Measurements from ENCODE around the gene CELF6.

The CELF6 gene

DNA sequence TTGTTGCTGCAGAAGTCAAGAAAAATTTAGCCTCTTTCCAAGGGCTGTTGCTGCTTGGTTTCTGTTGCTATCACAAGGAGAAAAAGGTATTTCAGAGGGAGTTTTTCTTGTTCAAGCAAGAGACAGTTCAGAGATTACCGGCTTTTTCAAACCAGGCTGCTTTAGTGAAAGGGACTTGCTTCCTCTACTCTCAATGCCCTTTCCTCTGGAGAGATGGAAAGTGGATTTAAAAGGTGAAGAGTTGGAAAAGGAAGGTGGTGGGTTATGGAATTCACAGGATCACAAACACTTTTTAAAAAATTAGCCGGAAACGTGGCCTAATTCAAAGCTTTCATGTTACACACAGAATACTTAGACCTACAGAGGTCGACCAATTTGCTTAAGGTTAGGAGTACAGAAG lies 48.7 kb downstream of the CELF6 start:
- no peak for DNase-seq

DNA sequence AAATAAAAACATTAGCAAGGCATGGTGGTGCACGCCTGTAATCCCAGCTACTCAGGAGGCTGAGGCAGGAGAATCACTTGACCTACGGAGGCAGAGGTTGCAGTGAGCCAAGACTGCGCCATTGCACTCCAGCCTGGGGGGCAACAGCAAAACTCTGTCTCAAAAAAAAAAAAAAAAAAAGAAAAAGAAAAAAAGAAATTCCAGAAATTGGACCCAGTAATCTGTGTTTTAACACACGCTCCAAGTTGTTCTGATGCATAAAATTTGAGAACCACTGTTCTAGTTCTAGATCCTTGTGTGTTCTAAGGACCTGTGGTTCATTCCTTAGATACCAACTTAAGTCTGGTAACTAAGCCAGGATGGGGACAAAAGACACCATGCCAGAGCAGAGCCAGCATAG lies 50.2 kb downstream of the CELF6 start:
- no peak for DNase-seq

DNA sequence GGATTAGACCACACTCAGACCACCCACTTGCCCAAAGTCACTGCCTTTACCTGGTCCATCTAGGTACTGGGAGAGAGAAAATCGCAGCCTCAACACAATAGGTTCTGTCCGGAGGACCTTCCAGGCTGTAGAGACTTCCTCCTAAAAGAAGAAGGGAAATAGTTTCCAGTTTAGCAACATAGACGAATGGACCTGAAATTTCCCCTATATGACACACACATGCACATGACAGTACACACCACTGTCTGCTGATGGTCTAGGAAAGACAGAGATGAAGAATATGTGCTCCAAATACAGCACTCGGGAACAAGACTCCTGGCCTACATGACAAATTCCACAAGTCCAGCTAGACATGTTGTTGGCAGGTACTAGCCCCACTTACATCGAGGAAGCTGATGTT lies 54.9 kb downstream of the CELF6 start:
- DNase-seq, result no peak

DNA sequence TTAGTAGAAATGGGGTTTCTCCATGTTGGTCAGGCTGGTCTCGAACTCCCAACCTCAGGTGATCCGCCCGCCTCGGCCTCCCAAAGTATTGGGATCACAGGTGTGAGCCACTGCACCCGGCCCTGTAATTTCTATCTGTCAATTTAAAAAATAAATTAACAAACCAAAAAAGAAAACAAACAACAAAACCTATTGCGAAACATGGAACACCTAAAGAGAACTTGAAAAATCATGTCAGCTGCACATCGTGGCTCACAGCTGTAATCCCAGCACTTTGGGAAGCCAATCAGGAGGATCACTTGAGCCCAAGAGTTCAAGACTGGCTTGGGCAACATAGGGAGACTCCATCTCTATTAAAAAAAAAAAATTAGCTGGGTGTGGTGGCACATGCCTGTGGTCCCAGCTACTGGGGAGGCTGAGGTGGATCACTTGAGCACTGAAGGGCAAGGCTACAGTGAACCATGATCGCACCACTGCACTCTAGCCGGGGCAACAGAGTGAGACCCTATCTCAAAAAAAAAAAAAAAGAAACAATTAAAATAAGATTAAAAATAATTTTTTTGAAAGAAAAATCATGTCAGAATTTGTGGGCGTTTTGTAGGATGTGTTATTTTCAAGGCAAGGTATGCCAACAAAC lies 67.2 kb downstream of the CELF6 start:
- DNase-seq, result no peak

DNA sequence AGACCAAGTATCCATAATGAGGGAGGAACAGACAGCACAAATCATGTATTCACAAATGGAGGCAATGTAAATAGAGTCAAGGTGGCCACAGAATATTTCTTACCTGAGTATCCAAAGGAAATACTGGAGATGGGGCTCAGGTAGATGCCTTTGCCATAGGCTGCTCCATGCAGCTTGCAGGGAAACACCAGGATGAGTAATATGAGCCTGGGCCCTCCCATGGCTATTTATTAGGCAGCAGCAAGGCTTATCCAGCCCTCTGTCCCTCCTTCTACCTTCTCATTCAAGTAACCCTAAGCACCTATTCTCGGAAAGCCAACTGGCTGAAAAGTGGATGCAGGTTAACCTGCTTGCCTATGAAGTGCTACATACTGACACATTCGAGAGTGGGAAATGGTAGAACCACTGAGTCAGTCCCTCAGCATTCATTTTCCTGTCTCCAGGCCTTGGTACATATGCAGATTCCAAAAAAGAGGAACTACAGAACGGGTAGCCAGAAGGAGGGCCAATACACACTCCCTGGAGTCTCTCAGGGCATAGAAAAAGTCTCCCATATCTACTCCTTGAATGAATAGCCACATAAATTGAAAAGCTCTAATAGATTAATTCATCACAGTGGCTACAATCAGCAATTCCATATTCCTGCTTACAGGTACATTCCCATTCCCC lies 70.7 kb downstream of the CELF6 start:
- DNase-seq, result no peak

DNA sequence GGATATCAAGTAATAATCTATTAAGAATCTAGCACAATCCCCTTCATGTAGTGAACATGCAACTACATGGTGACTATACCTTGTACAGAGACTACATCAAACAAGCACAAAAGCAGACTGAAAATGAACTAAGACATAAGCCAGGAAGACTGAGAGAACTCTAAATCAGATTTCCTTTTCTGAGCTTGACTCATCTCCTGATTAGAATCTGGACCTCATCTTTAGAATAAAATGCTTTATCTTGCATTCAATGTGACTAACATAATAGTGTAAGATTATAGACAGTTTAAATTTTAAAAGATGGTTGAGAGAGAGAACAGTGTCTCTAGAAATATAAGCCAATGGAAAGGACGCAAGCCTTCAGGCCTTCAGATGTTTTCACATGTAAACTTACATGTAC lies 71.4 kb downstream of the CELF6 start:
- DNase-seq, result no peak

DNA sequence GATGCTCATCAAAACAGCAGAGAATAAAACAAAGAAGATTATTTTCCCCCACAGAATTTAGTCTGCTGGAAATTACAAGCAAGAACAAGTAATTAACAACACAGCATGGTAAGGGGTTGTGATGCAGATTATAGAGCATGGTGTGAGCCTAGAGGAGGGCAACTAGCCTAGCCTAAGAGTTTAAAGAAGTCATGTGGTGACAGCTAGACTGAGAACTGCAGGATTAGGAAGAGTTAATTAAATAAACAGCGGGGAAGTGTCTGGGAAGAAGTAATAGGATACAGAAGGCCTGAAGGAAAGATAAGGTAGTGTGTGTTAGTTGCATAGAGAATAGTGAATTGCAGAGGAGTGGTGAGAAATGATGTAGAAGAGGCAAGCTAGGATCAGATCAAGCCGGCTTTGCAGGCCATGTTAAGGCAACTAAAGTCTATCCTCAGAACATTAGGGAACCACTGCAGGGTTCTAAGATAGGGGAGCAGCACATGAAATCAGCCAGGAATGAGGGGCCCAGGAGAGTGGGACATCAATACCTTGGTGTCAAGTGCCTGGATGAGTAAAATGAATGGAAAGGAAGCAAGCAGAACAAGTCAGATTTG lies 77.1 kb downstream of the CELF6 start:
- no peak for DNase-seq

DNA sequence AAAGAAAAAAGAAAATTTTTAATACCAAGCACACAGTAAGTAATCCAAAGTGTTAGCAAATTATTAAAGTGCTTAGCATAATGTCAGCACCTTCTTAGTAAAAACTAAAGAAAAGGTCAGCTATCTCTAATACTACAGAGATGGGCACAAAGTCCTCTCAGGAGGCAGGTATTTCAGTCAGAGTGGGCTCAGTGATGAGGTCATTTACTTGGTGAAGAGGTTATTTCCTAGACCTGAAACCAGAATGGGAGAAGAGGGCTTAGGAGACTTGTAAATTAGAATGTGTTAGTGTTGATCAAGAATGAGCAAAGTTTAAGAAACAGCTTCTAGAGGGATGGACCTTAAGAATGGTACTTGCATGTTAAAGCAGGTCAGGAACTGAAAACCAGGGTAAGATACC lies 80.3 kb downstream of the CELF6 start:
- DNase-seq, result no peak

DNA sequence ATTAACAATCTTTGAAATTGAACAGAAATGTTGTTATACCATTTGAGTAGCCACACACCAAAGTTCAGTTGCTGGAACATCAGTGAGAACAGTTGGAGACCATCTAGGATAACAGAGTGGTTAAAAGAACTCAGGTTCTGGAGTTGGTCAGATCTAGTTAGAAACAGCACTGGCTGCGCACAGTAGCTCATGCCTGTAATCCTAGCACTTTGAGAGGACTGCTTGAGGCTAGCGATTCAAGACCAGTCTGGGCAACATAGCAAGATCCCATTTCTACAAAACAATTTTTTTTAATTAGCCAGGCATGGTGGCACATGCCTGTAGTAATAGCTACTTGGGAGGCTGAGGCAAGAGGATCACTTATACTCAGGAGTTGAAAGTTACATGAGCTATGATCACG lies 81.4 kb downstream of the CELF6 start:
- DNase-seq, result no peak

DNA sequence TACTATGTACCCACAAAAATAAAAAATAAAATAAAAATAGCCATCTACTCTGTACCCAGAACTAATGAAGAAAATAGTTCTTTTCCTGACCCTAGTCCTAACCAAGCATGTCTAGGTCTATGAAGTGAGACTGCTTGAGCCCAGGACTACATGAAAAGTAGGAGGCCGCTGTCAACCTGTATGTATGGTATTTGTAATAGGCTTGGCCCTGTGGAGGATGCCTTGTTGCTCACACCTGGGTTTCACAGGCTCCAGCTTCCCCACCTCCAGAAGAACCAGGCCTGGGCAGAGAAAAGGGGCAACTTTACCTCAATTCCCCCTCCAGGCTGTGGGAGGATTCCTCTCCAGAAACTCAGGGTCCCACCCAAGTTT lies 82.1 kb downstream of the CELF6 start:
- no peak for DNase-seq

DNA sequence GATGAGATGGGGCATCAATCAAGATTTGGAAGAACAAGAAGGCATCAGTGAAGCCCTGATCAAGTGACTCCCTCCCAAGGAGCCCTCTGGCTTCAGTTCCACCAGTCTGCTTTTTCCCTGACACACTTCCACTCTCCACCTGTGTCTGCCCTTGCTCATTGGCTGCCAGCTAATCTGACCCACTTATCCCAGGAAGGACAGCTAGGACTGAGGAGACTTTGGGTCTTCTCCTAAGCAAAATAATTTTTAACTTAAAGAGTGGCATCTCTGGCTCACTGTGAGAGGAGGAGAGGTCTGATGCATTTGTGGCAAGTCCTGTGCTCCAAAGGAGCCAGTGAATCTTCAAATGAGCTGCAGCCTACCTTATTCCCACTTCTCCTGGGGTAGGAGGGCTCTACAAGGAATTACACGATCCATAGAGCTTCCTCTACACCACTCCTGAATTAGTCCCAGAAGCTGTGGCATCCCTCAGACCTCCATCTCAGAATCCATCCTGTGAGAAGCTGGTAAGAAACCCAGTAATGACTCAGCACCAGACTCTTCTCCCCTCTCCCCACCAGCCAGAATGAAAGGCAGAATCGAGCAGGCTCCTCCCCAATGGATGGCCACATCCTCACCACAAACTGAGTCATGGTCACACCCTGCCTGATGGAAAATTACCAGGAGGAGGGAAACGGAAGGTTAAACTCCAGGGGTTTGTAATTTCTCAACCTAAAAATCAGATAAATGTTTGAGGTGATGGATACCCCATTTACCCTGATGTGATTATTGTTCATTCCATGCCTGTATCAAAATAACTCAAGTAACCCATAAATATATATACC lies 82.7 kb downstream of the CELF6 start:
- peak; percentile 29 for DNase-seq

DNA sequence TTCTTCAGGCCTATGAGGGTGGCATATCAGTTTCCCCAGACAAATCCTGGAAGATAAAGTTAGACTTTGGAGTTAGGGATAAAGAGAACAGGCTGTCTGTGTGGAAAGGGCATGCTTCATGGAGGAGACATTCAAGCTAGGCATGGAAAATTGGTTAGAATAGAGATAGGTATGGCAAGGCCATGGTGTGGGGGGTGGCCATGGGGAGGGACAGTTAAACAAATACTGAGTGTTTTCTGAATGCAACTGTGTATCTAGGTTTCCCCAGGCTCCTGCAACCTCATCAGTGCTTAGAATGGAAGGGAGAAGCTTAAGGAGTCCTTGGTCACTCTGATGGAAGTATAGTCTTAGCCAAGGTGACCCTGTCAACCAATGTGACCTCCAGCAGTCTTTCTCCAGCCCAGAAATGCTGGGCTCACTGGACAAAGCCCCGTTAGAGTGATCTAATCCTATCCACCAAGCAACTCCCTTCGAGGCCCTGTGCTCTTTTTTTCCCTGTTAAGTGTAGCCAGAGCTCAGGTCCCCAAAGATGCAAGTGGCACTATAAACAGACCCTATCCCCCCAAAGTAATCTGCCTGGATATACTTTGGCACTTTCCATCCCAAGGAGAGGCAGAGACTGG lies 83.5 kb downstream of the CELF6 start:
- no peak for DNase-seq

DNA sequence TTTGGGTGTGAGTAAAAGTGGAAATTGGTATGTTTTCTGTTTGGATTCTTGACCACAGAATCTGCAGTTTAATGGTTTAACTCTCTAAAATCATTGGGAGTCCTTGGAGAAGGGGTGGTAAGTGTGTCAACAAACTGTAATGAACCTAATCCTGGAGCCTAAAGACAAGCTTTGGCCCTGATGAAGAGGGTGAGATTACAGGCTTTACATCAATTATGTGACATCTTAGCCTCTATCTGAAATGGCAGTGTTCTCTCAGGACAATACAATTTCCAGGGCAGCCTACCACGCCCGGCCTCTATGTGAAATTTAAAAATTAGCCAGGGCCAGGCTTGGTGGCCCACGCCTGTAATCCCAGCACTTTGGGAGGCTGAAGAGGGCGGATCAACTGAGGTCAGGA lies 84.7 kb downstream of the CELF6 start:
- no peak for DNase-seq
